CD14-positive monocyte (primary cell): Measurements from ENCODE around the gene GIMAP5. TPM values are rescaled to one million over a fixed set of nuclear protein-coding genes. Genes with fewer than 3 reads are reported as not detected.

ENCODE experiments used
- DNase-seq, 3 donors: peaks; one replicate each; pipeline ENCODE4 v3.0.0-alpha.2; 2011 to 2022
- H2AFZ ChIP-seq: 2 replicates; pipeline ENCODE4 v1.6.0; 2012; ENCODE audit warnings: mild to moderate bottlenecking, low read depth, low read length, inconsistent platforms; ENCODE audit not compliant: insufficient read depth, poor library complexity, severe bottlenecking
- H3K27ac ChIP-seq, 2 donors: 1 replicate in 1 of 2; 2 replicates in 1 of 2; pipeline ENCODE4 v1.5.1; 2012 to 2013; ENCODE audit warnings: low read length in 2 of 2, control low read depth in 1 of 2, inconsistent platforms in 1 of 2, low read depth in 1 of 2, mild to moderate bottlenecking in 1 of 2
- H3K27me3 ChIP-seq, 2 donors: one replicate each; pipeline versions ENCODE4 v1.6.0 to v1.6.1; 2011 to 2013; ENCODE audit warnings: low read length in 2 of 2; ENCODE audit not compliant: control insufficient read depth in 2 of 2, insufficient read depth in 2 of 2
- H3K36me3 ChIP-seq, 2 donors: replicated peaks in 1 of 2; 1 replicate in 1 of 2; 2 replicates in 1 of 2; pipeline versions ENCODE4 v1.5.1 to v1.6.1; 2012 to 2013; ENCODE audit warnings: low read length in 2 of 2, control low read depth in 1 of 2, inconsistent platforms in 1 of 2, mild to moderate bottlenecking in 1 of 2; ENCODE audit not compliant: insufficient read depth in 2 of 2, control insufficient read depth in 1 of 2
- H3K4me1 ChIP-seq, 2 donors: 1 replicate in 1 of 2; 2 replicates in 1 of 2; pipeline versions ENCODE4 v1.5.1 to v1.6.1; 2012 to 2013; ENCODE audit warnings: low read length in 2 of 2, control low read depth in 1 of 2, inconsistent platforms in 1 of 2, mild to moderate bottlenecking in 1 of 2, moderate library complexity in 1 of 2; ENCODE audit not compliant: insufficient read depth in 2 of 2, control insufficient read depth in 1 of 2
- H3K4me2 ChIP-seq: replicated peaks from 2 replicates; pipeline ENCODE3; 2012; ENCODE audit warnings: low read length, moderate library complexity, mild to moderate bottlenecking; ENCODE audit not compliant: poor library complexity, severe bottlenecking; ENCODE audit errors: extremely low read depth
- H3K4me3 ChIP-seq, 3 experiments: fragments of 200-600 bp in 1 of 3; sonication (generic) in 1 of 3; replicated peaks in 1 of 3; 1 replicate in 2 of 3; 2 replicates in 1 of 3; pipeline ENCODE4 v1.5.1; 2011 to 2013; ENCODE audit warnings: low read length in 3 of 3, mild to moderate bottlenecking in 3 of 3, control low read depth in 2 of 3, low read depth in 2 of 3, inconsistent platforms in 1 of 3, moderate library complexity in 1 of 3
- H3K79me2 ChIP-seq: 2 replicates; pipeline ENCODE4 v1.6.0; 2012; ENCODE audit warnings: mild to moderate bottlenecking, control low read depth, inconsistent platforms, low read length, moderate library complexity; ENCODE audit not compliant: insufficient read depth
- H3K9ac ChIP-seq: 2 replicates; pipeline ENCODE4 v1.6.0; 2017; ENCODE audit warnings: low read length, mild to moderate bottlenecking; ENCODE audit not compliant: insufficient read depth, poor library complexity, severe bottlenecking
- H3K9me3 ChIP-seq, 2 donors: replicated peaks in 1 of 2; 1 replicate in 1 of 2; 2 replicates in 1 of 2; pipeline versions ENCODE4 v1.5.1 to v1.6.1; 2012 to 2013; ENCODE audit warnings: low read length in 2 of 2, control low read depth in 1 of 2; ENCODE audit not compliant: control insufficient read depth in 1 of 2, insufficient read depth in 1 of 2
- H4K20me1 ChIP-seq: 2 replicates; pipeline ENCODE4 v1.6.0; 2012; ENCODE audit warnings: mild to moderate bottlenecking, low read length, control low read depth, moderate library complexity; ENCODE audit not compliant: insufficient read depth
- H3K27ac Mint-ChIP-seq, 7 donors: one replicate each; pipeline ENCODE4 v1.8.0; 2020; ENCODE audit warnings: mild to moderate bottlenecking in 7 of 7, mixed read lengths in 7 of 7, moderate library complexity in 6 of 7, inconsistent platforms in 2 of 7
- H3K27me3 Mint-ChIP-seq, 3 donors: one replicate each; pipeline ENCODE4 v1.8.0; 2021 to 2022; ENCODE audit warnings: low read depth in 3 of 3, mild to moderate bottlenecking in 3 of 3, mixed read lengths in 3 of 3, moderate library complexity in 3 of 3, inconsistent platforms in 1 of 3
- H3K36me3 Mint-ChIP-seq, 2 donors: one replicate each; pipeline ENCODE4 v1.8.0; 2020; ENCODE audit warnings: mixed read lengths in 2 of 2, inconsistent platforms in 1 of 2, mild to moderate bottlenecking in 1 of 2
- H3K4me1 Mint-ChIP-seq: one replicate; pipeline ENCODE4 v1.8.0; 2020; ENCODE audit warnings: mild to moderate bottlenecking, mixed read lengths
- H3K4me3 Mint-ChIP-seq, 2 donors: one replicate each; pipeline ENCODE4 v1.8.0; 2020; ENCODE audit warnings: mild to moderate bottlenecking in 2 of 2, mixed read lengths in 2 of 2, moderate library complexity in 1 of 2
- H3K9me3 Mint-ChIP-seq, 7 donors: one replicate each; pipeline ENCODE4 v1.8.0; 2020 to 2022; ENCODE audit warnings: mixed read lengths in 7 of 7, mild to moderate bottlenecking in 6 of 7, moderate library complexity in 6 of 7, inconsistent platforms in 2 of 7
- CTCF ChIP-seq: fragments of 200-600 bp; IDR thresholded peaks from one replicate; pipeline ENCODE4 v1.8.0; 2022; ENCODE audit warnings: antibody characterized with exemption, mild to moderate bottlenecking
- WGBS: methylation state at CpG from one replicate; pipeline ENCODE4 v1.1.5; 2013; ENCODE audit warnings: missing lambda C conversion rate; ENCODE audit not compliant: insufficient coverage; 5-methylcytosine and 5-hydroxymethylcytosine counted together
- intact Hi-C, 2 donors: fragments of 100-400 bp; cut with micrococcal nuclease; formaldehyde crosslinking; loops; one replicate each; pipeline versions ENCODE4 v1.15.0 to v1.15.1; 2023
- polyA plus RNA-seq, 3 donors: library from polyadenylated mRNA; depleted of rRNA in 1 of 3; unstranded in 2 of 3; stranded (reverse) in 1 of 3; fragments of 300-500 nt in 2 of 3; fragments of >200 nt in 1 of 3; fragmentation: Illumina TruSeq in 2 of 3; gene quantifications; 1 replicate in 2 of 3; 2 replicates in 1 of 3; pipeline ENCODE4 v1.2.3, GENCODE V29; 2012 to 2021

GIMAP5 gene
- polyA plus RNA-seq, 3 donors, result 13.4 to 17.1 (median 14.4) TPM

- peak overlapping the region; percentile 57 to 75 for H3K4me3 Mint-ChIP-seq
- intact Hi-C loops, result loop anchor here (10.0 kb wide), 5 partner anchors 90 to 1290 kb away; partner anchors contain the start of genes AGAP3 (in 1 of the 2), FASTK (in 1 of the 2), REPIN1 (in 1 of the 2) and TMUB1 (in 1 of the 2)
These were observed 47.7 kb downstream of the GIMAP5 start for GRCh38 chr7:150784954-150785353.

More at GRCh38 chr7:150784954-150785353, 47.7 kb downstream of the GIMAP5 start:
- Mint-ChIP-seq H3K27me3 (no peaks in the 10 kb centered on the region), H3K27ac (peak overlapping the region; percentile 89 to 97 (median 96)), H3K36me3 (peaks cover 11 to 24% of the 10 kb centered on the region in 2 donors), H3K4me1 (peaks cover 95% of the 10 kb centered on the region), H3K9me3 (no peaks in the 10 kb centered on the region)
- no CpG with 5 or more reads among the region's 4 CpGs for WGBS
- no peaks in the 10 kb centered on the region for H4K20me1 ChIP-seq
- H3K9me3 ChIP-seq, result no peaks in the 10 kb centered on the region
- H2AFZ ChIP-seq, result no peak overlapping the region
- H3K36me3 ChIP-seq, result peaks cover 0 to 9% of the 10 kb centered on the region in 2 donors
- H3K9ac ChIP-seq, result peak overlapping the region; percentile 55
- H3K27me3 ChIP-seq, result no peaks in the 10 kb centered on the region
- peaks cover 3% of the 10 kb centered on the region for H3K79me2 ChIP-seq
- peak overlapping the region in 1 of 3 experiments; percentile 53 for H3K4me3 ChIP-seq
- peak overlapping the region; percentile 73 to 96 for H3K27ac ChIP-seq
- peak overlapping the region; percentile 47 for H3K4me2 ChIP-seq
- no peak for TF ChIP-seq CTCF
- peaks cover 80 to 100% of the 10 kb centered on the region in 2 donors for H3K4me1 ChIP-seq
- DNase-seq, result peak; percentile 25 to 72 (median 40)
